NT2/D1 (cell line): ENCODE results near the gene TPRX1.

Experiments used
- SUZ12 ChIP-seq: IDR thresholded peaks from 2 replicates; pipeline ENCODE4 v1.6.1; 2011; ENCODE audit not compliant: insufficient read length, insufficient read depth; ENCODE audit errors: extremely low read depth
- YY1 ChIP-seq: IDR thresholded peaks from 2 replicates; pipeline ENCODE4 v1.6.1; 2011; ENCODE audit not compliant: insufficient read length, insufficient read depth
- ZNF274 ChIP-seq: IDR thresholded peaks from 2 replicates; pipeline ENCODE4 v1.6.1; 2011; ENCODE audit warnings: mild to moderate bottlenecking, low read depth, low read length

GRCh38 chr19:47754206-47755064, 49.9 kb downstream of the TPRX1 start:
- TF ChIP-seq ZNF274 (no peak), YY1 (no peak), SUZ12 (no peak)
